ENCODE results near the gene NRSN2. TPM values are rescaled to one million over a fixed set of nuclear protein-coding genes. Genes with fewer than 3 reads are reported as not detected.

Gene NRSN2
- total RNA-seq, 4 donors from 2014 or later = 2.1 to 5.5 (median 4.6) TPM

DNA sequence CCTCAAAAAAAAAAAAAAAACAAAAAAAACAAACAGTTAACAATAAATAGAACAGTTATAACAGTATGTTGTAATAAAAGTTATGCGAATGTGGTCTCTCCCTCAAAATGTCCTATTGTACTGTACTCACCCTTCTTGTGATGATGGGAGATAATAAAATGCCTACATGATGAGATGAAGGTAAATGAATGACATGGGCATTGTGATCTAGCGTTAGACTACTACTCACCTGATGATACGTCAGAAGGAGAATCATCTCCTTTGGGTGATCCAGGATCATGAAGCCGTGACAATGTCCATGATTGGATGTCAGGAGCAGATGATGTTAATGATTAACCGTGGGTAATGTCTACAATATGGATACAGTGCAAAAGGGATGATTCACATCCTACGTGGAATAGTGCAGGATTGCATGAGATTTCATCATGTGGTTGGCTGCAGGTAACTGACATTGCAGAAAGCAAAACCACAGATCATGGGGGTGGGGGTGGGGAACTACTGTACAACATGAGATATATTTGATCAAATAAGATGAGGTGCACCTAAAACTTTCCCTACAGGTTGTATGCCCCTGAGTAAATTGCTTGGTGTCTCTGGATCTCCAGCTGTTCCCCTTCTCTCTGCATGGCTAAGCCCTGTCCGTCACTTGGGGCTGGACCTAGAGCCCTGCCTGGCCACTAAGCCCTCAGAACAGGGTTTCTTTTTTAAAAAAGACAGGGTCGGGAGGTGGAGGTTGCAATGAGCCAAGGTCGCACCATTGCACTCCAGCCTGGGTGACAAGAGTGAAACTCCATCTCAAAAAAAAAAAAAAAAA lies 55.0 kb downstream of the NRSN2 start:
- H3K27me3 ChIP-seq = no peaks in the 10 kb centered on the region
- H3K4me3 ChIP-seq = no peak overlapping the region
- peak in 1 of 3 donors; percentile 63 for DNase-seq
- H3K36me3 ChIP-seq = peaks cover 0 to under 1% (median 0%) of the 10 kb centered on the region in 3 donors
- H3K27ac ChIP-seq = peak overlapping the region in 2 of 4 donors; percentile 64 to 84
- H3K4me1 ChIP-seq = peaks cover 2 to 5% (median 4%) of the 10 kb centered on the region in 4 donors
- no peaks in the 10 kb centered on the region for H3K9me3 ChIP-seq
- TF ChIP-seq, protein P1, sequence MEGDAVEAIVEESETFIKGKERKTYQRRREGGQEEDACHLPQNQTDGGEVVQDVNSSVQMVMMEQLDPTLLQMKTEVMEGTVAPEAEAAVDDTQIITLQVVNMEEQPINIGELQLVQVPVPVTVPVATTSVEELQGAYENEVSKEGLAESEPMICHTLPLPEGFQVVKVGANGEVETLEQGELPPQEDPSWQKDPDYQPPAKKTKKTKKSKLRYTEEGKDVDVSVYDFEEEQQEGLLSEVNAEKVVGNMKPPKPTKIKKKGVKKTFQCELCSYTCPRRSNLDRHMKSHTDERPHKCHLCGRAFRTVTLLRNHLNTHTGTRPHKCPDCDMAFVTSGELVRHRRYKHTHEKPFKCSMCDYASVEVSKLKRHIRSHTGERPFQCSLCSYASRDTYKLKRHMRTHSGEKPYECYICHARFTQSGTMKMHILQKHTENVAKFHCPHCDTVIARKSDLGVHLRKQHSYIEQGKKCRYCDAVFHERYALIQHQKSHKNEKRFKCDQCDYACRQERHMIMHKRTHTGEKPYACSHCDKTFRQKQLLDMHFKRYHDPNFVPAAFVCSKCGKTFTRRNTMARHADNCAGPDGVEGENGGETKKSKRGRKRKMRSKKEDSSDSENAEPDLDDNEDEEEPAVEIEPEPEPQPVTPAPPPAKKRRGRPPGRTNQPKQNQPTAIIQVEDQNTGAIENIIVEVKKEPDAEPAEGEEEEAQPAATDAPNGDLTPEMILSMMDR (IDR thresholded peaks at IDR 0.05) = no peak
- peak in 1 of 2 donors; percentile 4 for TF ChIP-seq POLR2A (IDR thresholded peaks at IDR 0.05)

- Histone ChIP-seq H3K4me3 (no peak overlapping the region), H3K9me3 (no peaks in the 10 kb centered on the region), H3K27ac (peak overlapping the region in 2 of 4 donors; percentile 64 to 84), H3K27me3 (no peaks in the 10 kb centered on the region), H3K36me3 (no peaks in the 10 kb centered on the region), H3K4me1 (peaks cover 3 to 10% (median 5%) of the 10 kb centered on the region in 4 donors)
- no peak for TF ChIP-seq POLR2A (IDR thresholded peaks at IDR 0.05)
- TF ChIP-seq, protein P1 (IDR thresholded peaks at IDR 0.05) = no peak
- no peak for DNase-seq
These were observed 55.6 kb downstream of the NRSN2 start for GRCh38 chr20:402496-402885.

DNA sequence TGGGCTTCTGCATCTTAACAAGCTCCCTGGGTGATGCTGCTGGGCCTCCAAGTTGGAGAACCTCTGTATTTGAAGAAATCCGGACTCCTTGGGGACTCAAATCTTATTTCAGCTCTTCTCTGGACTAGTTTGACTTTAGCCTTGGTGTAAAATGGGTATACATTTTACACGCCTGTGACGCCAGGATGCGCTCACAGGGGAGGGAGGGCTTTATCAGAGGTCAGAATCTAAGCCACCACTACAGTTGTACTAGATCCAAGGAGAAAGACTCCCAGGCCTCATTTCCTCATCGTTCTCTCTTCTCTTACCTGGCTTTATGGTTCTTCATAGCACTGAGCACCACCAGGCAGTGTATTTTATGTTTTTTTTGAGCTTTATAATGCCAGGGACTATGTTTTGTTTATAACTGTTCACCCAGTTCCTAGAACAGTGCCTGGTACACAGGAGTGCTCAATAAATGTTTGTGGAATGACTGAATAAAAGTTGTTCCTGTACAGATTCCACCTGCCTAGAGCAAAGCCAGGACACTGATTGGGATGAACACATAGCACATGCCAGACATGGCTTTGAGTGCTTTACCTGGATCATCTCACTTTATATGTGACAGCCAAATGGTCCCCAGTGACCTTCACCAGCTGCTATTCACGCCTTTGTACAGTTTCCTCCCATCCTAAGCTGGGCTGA lies 56.1 kb downstream of the NRSN2 start:
- DNase-seq = no peak
- no peaks in the 10 kb centered on the region for H3K9me3 ChIP-seq
- H3K4me3 ChIP-seq = no peak overlapping the region
- TF ChIP-seq POLR2A (IDR thresholded peaks at IDR 0.05) = no peak
- TF ChIP-seq, protein P1 (IDR thresholded peaks at IDR 0.05) = no peak
- peaks cover 3 to 10% (median 5%) of the 10 kb centered on the region in 4 donors for H3K4me1 ChIP-seq
- H3K36me3 ChIP-seq = no peaks in the 10 kb centered on the region
- peak overlapping the region in 1 of 4 donors; percentile 84 for H3K27ac ChIP-seq
- H3K27me3 ChIP-seq = no peaks in the 10 kb centered on the region

GRCh38 chr20:403582-403957 lies 56.7 kb downstream of the NRSN2 start:
- no peak for DNase-seq
- H3K4me3 ChIP-seq = no peak overlapping the region
- no peaks in the 10 kb centered on the region for H3K9me3 ChIP-seq
- no peaks in the 10 kb centered on the region for H3K27me3 ChIP-seq
- TF ChIP-seq, protein P1 (IDR thresholded peaks at IDR 0.05) = no peak
- TF ChIP-seq POLR2A (IDR thresholded peaks at IDR 0.05) = no peak
- H3K4me1 ChIP-seq = peaks cover 3 to 10% (median 5%) of the 10 kb centered on the region in 4 donors
- H3K27ac ChIP-seq = no peak overlapping the region
- no peaks in the 10 kb centered on the region for H3K36me3 ChIP-seq

DNA sequence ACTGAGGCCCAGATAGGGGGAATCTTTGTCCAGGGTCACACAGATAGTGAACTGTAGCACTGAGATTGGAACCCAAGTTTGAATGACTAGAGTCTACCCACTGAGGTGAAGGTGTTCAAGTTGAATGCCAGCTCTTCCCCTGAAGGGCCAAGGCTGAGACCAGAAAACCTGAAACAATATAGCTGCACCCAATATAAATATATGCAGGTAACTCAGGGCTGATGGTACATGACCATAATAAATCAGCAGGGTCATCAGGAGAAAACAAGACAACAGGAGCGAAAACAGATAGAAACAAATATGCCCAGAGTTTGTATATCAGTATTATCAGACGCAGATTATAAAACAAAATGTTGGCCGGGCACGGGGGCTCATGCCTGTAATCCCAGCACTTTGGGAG lies 57.2 kb downstream of the NRSN2 start:
- Histone ChIP-seq H3K4me3 (no peak overlapping the region), H3K27me3 (no peaks in the 10 kb centered on the region), H3K4me1 (peaks cover 3 to 12% (median 6%) of the 10 kb centered on the region in 4 donors), H3K9me3 (no peaks in the 10 kb centered on the region), H3K27ac (no peak overlapping the region), H3K36me3 (no peaks in the 10 kb centered on the region)
- TF ChIP-seq, protein P1 (IDR thresholded peaks at IDR 0.05) = no peak
- no peak for TF ChIP-seq POLR2A (IDR thresholded peaks at IDR 0.05)
- DNase-seq = no peak

Other genes starting within 250 kb of the NRSN2 start
- not detected for gene DEFB126, start 204.5 kb upstream of the NRSN2 start, total RNA-seq
- not detected for gene DEFB127, start 189.7 kb upstream of the NRSN2 start, total RNA-seq
- gene DEFB128, start 157.4 kb upstream of the NRSN2 start, total RNA-seq = not detected
- gene DEFB129, start 119.9 kb upstream of the NRSN2 start, total RNA-seq = not detected
- not detected for gene DEFB132, start 89.4 kb upstream of the NRSN2 start, total RNA-seq
- gene C20orf96, start 56.4 kb upstream of the NRSN2 start, total RNA-seq = 10 to 100 TPM in 2 of 4 donors, 1 to 10 TPM in 2; 6.3 to 41.3 (median 10.5) TPM
- 10 to 100 TPM in 3 of 4 donors, 1 to 10 TPM in 1; 9.6 to 17.3 (median 13.9) TPM for gene ZCCHC3, start 49.5 kb upstream of the NRSN2 start, total RNA-seq
- gene SOX12, start 21.6 kb upstream of the NRSN2 start, total RNA-seq = 1 to 10 TPM; 1.4 to 7.4 (median 2.5) TPM
- gene TRIB3, start 33.6 kb downstream of the NRSN2 start, total RNA-seq = 10 to 100 TPM in 2 of 4 donors, 1 to 10 TPM in 2; 8.3 to 22.7 (median 12.1) TPM
- 100 to 1,000 TPM; 133 to 254 (median 154) TPM for gene RBCK1, start 61.2 kb downstream of the NRSN2 start, total RNA-seq
- gene TBC1D20, start 115.4 kb downstream of the NRSN2 start, total RNA-seq = 10 to 100 TPM; 38.1 to 43.6 (median 42.8) TPM
- gene CSNK2A1, start 196.7 kb downstream of the NRSN2 start, total RNA-seq = 100 to 1,000 TPM in 2 of 4 donors, 10 to 100 TPM in 2; 60.2 to 105 (median 97.3) TPM